Embryonic facial prominence (tissue), 1 donor: Measurements from ENCODE around the gene MUC5AC.
"Not testable (repeated sequence)": the region's sequence is repeated elsewhere in the genome, so short reads cannot be mapped to it uniquely, and the experiment has no call there.

ENCODE experiments used
- DNase-seq: peaks from one replicate; pipeline ENCODE4 v3.0.0-alpha.2; 2016; ENCODE audit errors: extremely low spot score

MUC5AC gene

GRCh38 chr11:1140642-1141490, 16.9 kb upstream of the MUC5AC start:
- no peak for DNase-seq

GRCh38 chr11:1146365-1146764, 11.4 kb upstream of the MUC5AC start:
- no peak for DNase-seq

GRCh38 chr11:1147792-1148191, 10.0 kb upstream of the MUC5AC start:
- DNase-seq: no peak

GRCh38 chr11:1148752-1149180, 9.0 kb upstream of the MUC5AC start:
- DNase-seq: no peak

- no peak for DNase-seq
These were observed 8.2 kb upstream of the MUC5AC start for GRCh38 chr11:1149545-1149944.

GRCh38 chr11:1150116-1150515, 7.6 kb upstream of the MUC5AC start:
- no peak for DNase-seq

- no peak for DNase-seq
These were observed 6.9 kb upstream of the MUC5AC start for GRCh38 chr11:1150769-1151365.

- no peak for DNase-seq
These were observed 6.1 kb upstream of the MUC5AC start for GRCh38 chr11:1151366-1152315.

GRCh38 chr11:1152316-1153104, 5.2 kb upstream of the MUC5AC start:
- DNase-seq: no peak

- no peak for DNase-seq
These were observed 4.4 kb upstream of the MUC5AC start for GRCh38 chr11:1153105-1153950.

GRCh38 chr11:1153951-1154493, 3.7 kb upstream of the MUC5AC start:
- no peak for DNase-seq

GRCh38 chr11:1154656-1155055, 3.1 kb upstream of the MUC5AC start:
- DNase-seq: not testable (repeated sequence)

GRCh38 chr11:1155274-1155693, 2.5 kb upstream of the MUC5AC start:
- no peak for DNase-seq

GRCh38 chr11:1156506-1157340, 1.0 kb upstream of the MUC5AC start:
- DNase-seq: no peak

- no peak for DNase-seq
These were observed 460 bp upstream of the MUC5AC start for GRCh38 chr11:1157341-1157644.

- DNase-seq: no peak
These were observed 1.1 kb downstream of the MUC5AC start for GRCh38 chr11:1158681-1159487.

GRCh38 chr11:1159488-1160220, 1.9 kb downstream of the MUC5AC start:
- not testable (repeated sequence) for DNase-seq
